ENCODE results near the gene NEK4.
A peak's percentile ranks its signal among the peaks of the same experiment; 100 is the strongest.

DNA sequence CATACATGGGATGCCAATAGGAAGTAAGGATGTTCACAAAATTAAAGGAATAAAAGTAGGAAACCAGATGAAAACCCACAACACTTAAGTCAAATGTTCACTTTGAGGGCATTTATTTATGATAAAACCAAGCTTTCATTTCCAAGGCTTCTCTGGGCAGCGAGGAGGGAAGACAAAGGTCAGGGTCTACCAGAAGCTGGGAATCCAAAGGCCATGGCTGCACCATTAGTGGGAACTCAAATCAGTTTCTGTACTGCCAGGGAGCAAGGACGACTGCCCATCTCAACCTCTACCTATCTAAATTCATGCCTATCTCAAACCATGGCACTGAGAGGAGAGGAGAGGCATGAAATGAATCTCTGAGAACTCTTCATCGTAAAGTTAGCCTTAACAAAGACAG lies 107.6 kb downstream of the NEK4 start:
- TF ChIP-seq, protein P1, sequence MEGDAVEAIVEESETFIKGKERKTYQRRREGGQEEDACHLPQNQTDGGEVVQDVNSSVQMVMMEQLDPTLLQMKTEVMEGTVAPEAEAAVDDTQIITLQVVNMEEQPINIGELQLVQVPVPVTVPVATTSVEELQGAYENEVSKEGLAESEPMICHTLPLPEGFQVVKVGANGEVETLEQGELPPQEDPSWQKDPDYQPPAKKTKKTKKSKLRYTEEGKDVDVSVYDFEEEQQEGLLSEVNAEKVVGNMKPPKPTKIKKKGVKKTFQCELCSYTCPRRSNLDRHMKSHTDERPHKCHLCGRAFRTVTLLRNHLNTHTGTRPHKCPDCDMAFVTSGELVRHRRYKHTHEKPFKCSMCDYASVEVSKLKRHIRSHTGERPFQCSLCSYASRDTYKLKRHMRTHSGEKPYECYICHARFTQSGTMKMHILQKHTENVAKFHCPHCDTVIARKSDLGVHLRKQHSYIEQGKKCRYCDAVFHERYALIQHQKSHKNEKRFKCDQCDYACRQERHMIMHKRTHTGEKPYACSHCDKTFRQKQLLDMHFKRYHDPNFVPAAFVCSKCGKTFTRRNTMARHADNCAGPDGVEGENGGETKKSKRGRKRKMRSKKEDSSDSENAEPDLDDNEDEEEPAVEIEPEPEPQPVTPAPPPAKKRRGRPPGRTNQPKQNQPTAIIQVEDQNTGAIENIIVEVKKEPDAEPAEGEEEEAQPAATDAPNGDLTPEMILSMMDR (IDR thresholded peaks at IDR 0.05; ENCODE audit: low read depth, low read length, missing input control), result no peak
- TF ChIP-seq MAX (IDR thresholded peaks at IDR 0.05), result no peak
- TF ChIP-seq, protein P2, sequence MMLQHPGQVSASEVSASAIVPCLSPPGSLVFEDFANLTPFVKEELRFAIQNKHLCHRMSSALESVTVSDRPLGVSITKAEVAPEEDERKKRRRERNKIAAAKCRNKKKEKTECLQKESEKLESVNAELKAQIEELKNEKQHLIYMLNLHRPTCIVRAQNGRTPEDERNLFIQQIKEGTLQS (IDR thresholded peaks at IDR 0.05), result no peak
- TF ChIP-seq GABPA (IDR thresholded peaks at IDR 0.05 in 1 of 2, conservative IDR thresholded peaks at IDR 0.05 in 1 of 2), result no peak
- TF ChIP-seq SP1 (IDR thresholded peaks at IDR 0.05), result no peak
- TF ChIP-seq, protein P3, sequence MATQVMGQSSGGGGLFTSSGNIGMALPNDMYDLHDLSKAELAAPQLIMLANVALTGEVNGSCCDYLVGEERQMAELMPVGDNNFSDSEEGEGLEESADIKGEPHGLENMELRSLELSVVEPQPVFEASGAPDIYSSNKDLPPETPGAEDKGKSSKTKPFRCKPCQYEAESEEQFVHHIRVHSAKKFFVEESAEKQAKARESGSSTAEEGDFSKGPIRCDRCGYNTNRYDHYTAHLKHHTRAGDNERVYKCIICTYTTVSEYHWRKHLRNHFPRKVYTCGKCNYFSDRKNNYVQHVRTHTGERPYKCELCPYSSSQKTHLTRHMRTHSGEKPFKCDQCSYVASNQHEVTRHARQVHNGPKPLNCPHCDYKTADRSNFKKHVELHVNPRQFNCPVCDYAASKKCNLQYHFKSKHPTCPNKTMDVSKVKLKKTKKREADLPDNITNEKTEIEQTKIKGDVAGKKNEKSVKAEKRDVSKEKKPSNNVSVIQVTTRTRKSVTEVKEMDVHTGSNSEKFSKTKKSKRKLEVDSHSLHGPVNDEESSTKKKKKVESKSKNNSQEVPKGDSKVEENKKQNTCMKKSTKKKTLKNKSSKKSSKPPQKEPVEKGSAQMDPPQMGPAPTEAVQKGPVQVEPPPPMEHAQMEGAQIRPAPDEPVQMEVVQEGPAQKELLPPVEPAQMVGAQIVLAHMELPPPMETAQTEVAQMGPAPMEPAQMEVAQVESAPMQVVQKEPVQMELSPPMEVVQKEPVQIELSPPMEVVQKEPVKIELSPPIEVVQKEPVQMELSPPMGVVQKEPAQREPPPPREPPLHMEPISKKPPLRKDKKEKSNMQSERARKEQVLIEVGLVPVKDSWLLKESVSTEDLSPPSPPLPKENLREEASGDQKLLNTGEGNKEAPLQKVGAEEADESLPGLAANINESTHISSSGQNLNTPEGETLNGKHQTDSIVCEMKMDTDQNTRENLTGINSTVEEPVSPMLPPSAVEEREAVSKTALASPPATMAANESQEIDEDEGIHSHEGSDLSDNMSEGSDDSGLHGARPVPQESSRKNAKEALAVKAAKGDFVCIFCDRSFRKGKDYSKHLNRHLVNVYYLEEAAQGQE (IDR thresholded peaks at IDR 0.05), result no peak
- TF ChIP-seq HNF4A (conservative IDR thresholded peaks at IDR 0.05), result peak; percentile 58 to 70
- no peak for TF ChIP-seq TAF1 (conservative IDR thresholded peaks at IDR 0.05)
